GM12878 (cell line): ENCODE results near the gene PRDM1. TPM values are rescaled to one million over a fixed set of nuclear protein-coding genes. Genes with fewer than 3 reads are reported as not detected.

Experiments
- ATAC-seq: fragments of 200-7000 bp; cut with Tn5 transposase; 3 replicates; pipeline ENCODE4 v1.9.1; 2020; ENCODE audit warnings: mild to moderate bottlenecking, moderate library complexity
- BruUV-seq: library from RNA; stranded (reverse); fragments of 400-500 nt; replicated peaks from 2 replicates; lab custom pipeline; 2021; lab: Mats Ljungman, UMichigan
- CTCF ChIA-PET: fragments of 300-600 bp; sonication (Branson Sonifier 250); formaldehyde crosslinking; extraction: SDS; loops from one replicate; lab custom pipeline; 2021; ENCODE audit warnings: inconsistent platforms; lab: Yijun Ruan, JAX
- POLR2A ChIA-PET: fragments of 350-600 bp; formaldehyde crosslinking; extraction: SDS; loops from one replicate; lab custom pipeline; 2021; ENCODE audit warnings: inconsistent platforms; lab: Charles Lee
- RAD21 ChIA-PET: fragments of 300-600 bp; sonication (Branson Sonifier 250); formaldehyde crosslinking; loops from one replicate; lab custom pipeline; 2023; ENCODE audit warnings: antibody characterized with exemption; ENCODE audit not compliant: unreplicated experiment; lab: Charles Lee
- SMC1A ChIA-PET: fragments of 300-600 bp; sonication (Branson Sonifier 250); formaldehyde crosslinking; loops from one replicate; lab custom pipeline; 2023; ENCODE audit not compliant: unreplicated experiment, uncharacterized antibody; lab: Charles Lee
- DNase-seq: peaks from one replicate; pipeline ENCODE4 v3.0.0-alpha.2; 2011; ENCODE audit warnings: low read depth, low spot score
- FAIRE-seq: peaks from 3 replicates; lab custom pipeline; 2011; peaks lifted over from hg19 to GRCh38; lab: Jason Lieb, UNC
- H2AFZ ChIP-seq: 2 replicates; pipeline ENCODE4 v1.6.0; 2011; ENCODE audit warnings: low read depth, low read length, control low read depth; ENCODE audit not compliant: control insufficient read depth
- H3K27ac ChIP-seq: 2 replicates; pipeline ENCODE4 v1.5.1; 2011; ENCODE audit warnings: control low read depth; ENCODE audit not compliant: control insufficient read depth, insufficient read depth
- H3K27me3 ChIP-seq, 2 experiments: replicated peaks in 1 of 2; 2 replicates each; pipeline versions ENCODE4 v1.6.0 to v1.6.1; 2011; ENCODE audit warnings: low read length in 1 of 2; ENCODE audit not compliant: control insufficient read depth in 2 of 2, insufficient read depth in 2 of 2
- H3K36me3 ChIP-seq, 2 experiments: 2 replicates each; pipeline ENCODE4 v1.5.1; 2011; ENCODE audit warnings: low read length in 1 of 2; ENCODE audit not compliant: control insufficient read depth in 2 of 2, insufficient read depth in 2 of 2
- H3K4me1 ChIP-seq: 2 replicates; pipeline ENCODE4 v1.6.1; 2011; ENCODE audit warnings: mild to moderate bottlenecking, low read length, moderate library complexity, mixed read lengths; ENCODE audit not compliant: control insufficient read depth, insufficient read depth
- H3K4me2 ChIP-seq: 2 replicates; pipeline ENCODE4 v1.6.0; 2011; ENCODE audit warnings: control low read depth; ENCODE audit not compliant: control insufficient read depth, insufficient read depth
- H3K4me3 ChIP-seq: fragments of 200-600 bp; sonication (generic); 2 replicates; pipeline ENCODE4 v1.5.1; 2016
- H3K79me2 ChIP-seq: 2 replicates; pipeline ENCODE4 v1.6.0; 2011; ENCODE audit warnings: low read length; ENCODE audit not compliant: control insufficient read depth, insufficient read depth
- H3K9ac ChIP-seq: 2 replicates; pipeline ENCODE4 v1.8.0; 2011; ENCODE audit warnings: low read length, control low read depth, mixed read lengths; ENCODE audit not compliant: control insufficient read depth, insufficient read depth
- H3K9me3 ChIP-seq: replicated peaks from 3 replicates; pipeline ENCODE4 v1.5.1; 2011; ENCODE audit warnings: mild to moderate bottlenecking, low read length; ENCODE audit not compliant: control insufficient read depth, insufficient read depth
- H4K20me1 ChIP-seq: 2 replicates; pipeline ENCODE4 v1.6.0; 2011; ENCODE audit not compliant: control insufficient read depth, insufficient read depth
- CHD1 ChIP-seq: IDR thresholded peaks from 2 replicates; pipeline ENCODE4 v1.6.1; 2012; ENCODE audit warnings: low read depth, low read length, improper control_type of control experiment
- IKZF1 ChIP-seq: fragments of 450-650 bp; conservative IDR thresholded peaks from 2 replicates; pipeline ENCODE4 v1.6.1; 2017; ENCODE audit warnings: antibody characterized with exemption, mild to moderate bottlenecking
- MEF2A ChIP-seq: IDR thresholded peaks from 2 replicates; pipeline ENCODE4 v1.6.1; 2011; ENCODE audit warnings: low read depth, mild to moderate bottlenecking, low read length, moderate library complexity; ENCODE audit not compliant: insufficient read depth
- PRDM15 ChIP-seq: fragments of 450-650 bp; formaldehyde crosslinking; IDR thresholded peaks from 2 replicates; pipeline ENCODE4 v1.4.0; 2020; ENCODE audit warnings: mild to moderate bottlenecking, moderate library complexity
- ZBTB40 ChIP-seq: fragments of 450-650 bp; IDR thresholded peaks from 2 replicates; pipeline ENCODE4 v1.6.1; 2016; ENCODE audit warnings: mild to moderate bottlenecking, moderate library complexity, borderline replicate concordance
- ZNF384 ChIP-seq: IDR thresholded peaks from 2 replicates; pipeline ENCODE4 v1.6.1; 2012; ENCODE audit warnings: low read depth, mild to moderate bottlenecking, low read length, improper control_type of control experiment, borderline replicate concordance
- WGBS: methylation state at CpG from one replicate; pipeline ENCODE4 v1.1.6; 2016; ENCODE audit warnings: low lambda C conversion rate; ENCODE audit not compliant: insufficient replicate concordance, insufficient coverage; ENCODE audit errors: missing lambda C conversion rate; 5-methylcytosine and 5-hydroxymethylcytosine counted together
- in situ Hi-C: fragments of 300-500 bp; cut with MboI; formaldehyde crosslinking; loops from 9 replicates; pipeline ENCODE4 v1.14.3; 2018; ENCODE audit warnings: mixed read lengths
- intact Hi-C: fragments of 100-400 bp; cut with micrococcal nuclease; formaldehyde crosslinking; loops from one replicate; pipeline ENCODE4 v1.14.2; 2022; ENCODE audit not compliant: unreplicated experiment
- polyA plus RNA-seq, 11 experiments: library from polyadenylated mRNA; depleted of rRNA in 4 of 11; unstranded in 6 of 11; stranded (reverse) in 5 of 11; fragments of >200 nt; fragmentation: Nextera tagmentation in 4 of 11; fragmentation: Illumina TruSeq in 1 of 11; extraction: Ambion mirVana in 4 of 11; extraction: Trizol in 1 of 11; gene quantifications; 1 replicate in 1 of 11; 2 replicates in 10 of 11; pipeline versions ENCODE4 v1.2.1 to v1.2.3, GENCODE V29; 2011 to 2016; ENCODE audit warnings: inconsistent platforms in 2 of 11, missing spikeins in 2 of 11, low read depth in 1 of 11
- total RNA-seq, 4 experiments: library from RNA; depleted of rRNA in 3 of 4; stranded (reverse); fragments of >200 nt in 3 of 4; fragmentation: Illumina TruSeq in 1 of 4; extraction: Trizol in 1 of 4; gene quantifications; 2 replicates each; pipeline versions ENCODE4 v1.2.1 to v1.2.3, GENCODE V29; 2013 to 2021
- TF ChIP-seq, protein P1 (sequence below), 3 experiments: IDR thresholded peaks in 2 of 3; conservative IDR thresholded peaks in 1 of 3; 2 replicates each; pipeline ENCODE4 v1.5.1; 2011; ENCODE audit warnings: low read depth in 3 of 3, low read length in 3 of 3, mild to moderate bottlenecking in 3 of 3, control low read depth in 2 of 3, moderate library complexity in 2 of 3, inconsistent platforms in 1 of 3, mixed read lengths in 1 of 3; ENCODE audit not compliant: control insufficient read depth in 2 of 3, insufficient read depth in 1 of 3; ENCODE audit errors: extremely low read depth in 1 of 3
- TF ChIP-seq, protein P2 (sequence below): IDR thresholded peaks from 2 replicates; pipeline ENCODE4 v1.6.1; 2011; ENCODE audit warnings: borderline replicate concordance, low read depth, mild to moderate bottlenecking, moderate library complexity, low read length; ENCODE audit not compliant: insufficient read depth, poor library complexity, severe bottlenecking

PRDM1 gene
- total and polyA plus RNA-seq, 10 of the 15 experiments (the other 5 are each of a cell fraction or from before 2014, with no cell fraction given) = 1.9 to 15.8 (median 4.1) TPM

DNA sequence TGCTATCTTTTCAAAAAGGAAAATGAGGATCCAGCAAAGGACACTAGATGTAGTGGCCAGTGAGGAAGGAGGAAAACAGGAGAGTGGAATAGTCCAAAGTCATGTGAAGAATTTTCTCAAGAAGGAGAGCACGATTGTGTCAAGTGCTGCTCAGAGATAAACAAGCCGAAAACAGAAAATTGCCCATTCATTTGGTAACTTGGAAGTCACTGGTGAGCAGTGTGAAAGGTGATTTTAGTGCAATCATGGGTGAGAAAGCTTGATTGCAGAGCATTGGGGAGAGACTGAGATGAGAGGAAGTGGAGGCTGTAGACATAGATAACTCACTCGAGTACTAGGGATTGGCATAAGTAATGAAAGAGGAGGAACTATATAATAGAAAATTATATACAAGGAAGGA lies 26.0 kb upstream of the PRDM1 start:
- Histone ChIP-seq H3K9ac (no peak overlapping the region), H3K36me3 (no peaks in the 10 kb centered on the region), H3K9me3 (no peaks in the 10 kb centered on the region), H3K27me3 (peaks cover 0 to 7% of the 10 kb centered on the region in 2 experiments; a peak in 3 of 4 replicates), H3K4me1 (no peaks in the 10 kb centered on the region), H3K27ac (no peak overlapping the region), H3K79me2 (no peaks in the 10 kb centered on the region), H3K4me2 (no peak overlapping the region), H2AFZ (no peak overlapping the region), H4K20me1 (no peaks in the 10 kb centered on the region)
- no peak for FAIRE-seq
- SMC1A ChIA-PET = interaction anchor here (1.2 to 1.6 kb wide), 2 partner anchors 9 to 26 kb away, joined by 3 to 4 read pairs; no protein-coding TSS in a partner anchor
- 0% methylated on average over 3 of the region's 3 CpGs for WGBS
- intact Hi-C loops = no loop called here
- in situ Hi-C loops = no loop called here
- DNase-seq = no peak
- POLR2A ChIA-PET = no interaction called here
- RAD21 ChIA-PET = no interaction called here
- TF ChIP-seq ZBTB40 (no peak), CHD1 (no peak), IKZF1 (no peak), ZNF384 (no peak), PRDM15 (no peak), MEF2A (no peak)
- TF ChIP-seq, protein P1, sequence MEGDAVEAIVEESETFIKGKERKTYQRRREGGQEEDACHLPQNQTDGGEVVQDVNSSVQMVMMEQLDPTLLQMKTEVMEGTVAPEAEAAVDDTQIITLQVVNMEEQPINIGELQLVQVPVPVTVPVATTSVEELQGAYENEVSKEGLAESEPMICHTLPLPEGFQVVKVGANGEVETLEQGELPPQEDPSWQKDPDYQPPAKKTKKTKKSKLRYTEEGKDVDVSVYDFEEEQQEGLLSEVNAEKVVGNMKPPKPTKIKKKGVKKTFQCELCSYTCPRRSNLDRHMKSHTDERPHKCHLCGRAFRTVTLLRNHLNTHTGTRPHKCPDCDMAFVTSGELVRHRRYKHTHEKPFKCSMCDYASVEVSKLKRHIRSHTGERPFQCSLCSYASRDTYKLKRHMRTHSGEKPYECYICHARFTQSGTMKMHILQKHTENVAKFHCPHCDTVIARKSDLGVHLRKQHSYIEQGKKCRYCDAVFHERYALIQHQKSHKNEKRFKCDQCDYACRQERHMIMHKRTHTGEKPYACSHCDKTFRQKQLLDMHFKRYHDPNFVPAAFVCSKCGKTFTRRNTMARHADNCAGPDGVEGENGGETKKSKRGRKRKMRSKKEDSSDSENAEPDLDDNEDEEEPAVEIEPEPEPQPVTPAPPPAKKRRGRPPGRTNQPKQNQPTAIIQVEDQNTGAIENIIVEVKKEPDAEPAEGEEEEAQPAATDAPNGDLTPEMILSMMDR (IDR thresholded peaks at IDR 0.05 in 2 of 3, conservative IDR thresholded peaks at IDR 0.05 in 1 of 3; ENCODE audit: control insufficient read depth in 2 of 3, extremely low read depth in 1 of 3, insufficient read depth in 1 of 3, low read depth in 3 of 3, low read length in 3 of 3) = no peak
- TF ChIP-seq, protein P2, sequence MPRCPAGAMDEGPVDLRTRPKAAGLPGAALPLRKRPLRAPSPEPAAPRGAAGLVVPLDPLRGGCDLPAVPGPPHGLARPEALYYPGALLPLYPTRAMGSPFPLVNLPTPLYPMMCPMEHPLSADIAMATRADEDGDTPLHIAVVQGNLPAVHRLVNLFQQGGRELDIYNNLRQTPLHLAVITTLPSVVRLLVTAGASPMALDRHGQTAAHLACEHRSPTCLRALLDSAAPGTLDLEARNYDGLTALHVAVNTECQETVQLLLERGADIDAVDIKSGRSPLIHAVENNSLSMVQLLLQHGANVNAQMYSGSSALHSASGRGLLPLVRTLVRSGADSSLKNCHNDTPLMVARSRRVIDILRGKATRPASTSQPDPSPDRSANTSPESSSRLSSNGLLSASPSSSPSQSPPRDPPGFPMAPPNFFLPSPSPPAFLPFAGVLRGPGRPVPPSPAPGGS = no peak
- TF ChIP-seq, all 136 proteins: peak for 0
- no peak for ATAC-seq
- CTCF ChIA-PET = no interaction called here
- no peak overlapping the region for H3K4me3 ChIP-seq
- BruUV-seq = no TSS peak
